ENCODE results near the gene ATXN7L1. TPM values are rescaled to one million over a fixed set of nuclear protein-coding genes. Genes with fewer than 3 reads are reported as not detected.

The ATXN7L1 gene
- total RNA-seq, 1 experiment from 2014 or later = 29.9 TPM

GRCh38 chr7:105689067-105689819, 187.2 kb downstream of the ATXN7L1 start:
- ChIA-PET CTCF (interaction anchor here (0.6 to 0.7 kb wide), 3 partner anchors 9 to 187 kb away, joined by 3 to 5 read pairs (median 3); partner anchors contain the start of gene ATXN7L1), POLR2A (ENCODE audit: low non-redundant PET) (interaction anchor here (0.6 kb wide), 2 partner anchors 580 to 1195 kb away, joined by 3 to 5 read pairs; no protein-coding TSS in a partner anchor)
- H3K27me3 ChIP-seq (replicated peaks; ENCODE audit: insufficient read depth, low read depth, low read length, poor library complexity) = no peaks in the 10 kb centered on the region
- H3K36me3 ChIP-seq (ENCODE audit: insufficient read depth, low read length, poor library complexity, severe bottlenecking) = no peaks in the 10 kb centered on the region
- TF ChIP-seq EZH2 (IDR thresholded peaks at IDR 0.05; ENCODE audit: borderline replicate concordance, low read depth, low read length, poor library complexity, severe bottlenecking) = no peak
- TF ChIP-seq CTCF (conservative IDR thresholded peaks at IDR 0.05; ENCODE audit: low read depth, low read length) = no peak
- no peaks in the 10 kb centered on the region for H3K9me3 ChIP-seq (ENCODE audit: low read depth, low read length, poor library complexity, severe bottlenecking)
- H3K4me1 ChIP-seq (ENCODE audit: insufficient read depth, low read length, poor library complexity, severe bottlenecking) = peaks cover 50% of the 10 kb centered on the region
- TSS peak; percentile 62 for BruUV-seq (replicated peaks)
- peak overlapping the region; percentile 19 for H3K4me3 ChIP-seq (ENCODE audit: low read depth, low read length, poor library complexity, severe bottlenecking)
- intact Hi-C loops (cut with micrococcal nuclease; ENCODE audit: unreplicated experiment) = no loop called here
- peak overlapping the region; percentile 98 for H3K27ac ChIP-seq (ENCODE audit: low read depth, low read length, poor library complexity, severe bottlenecking)
- DNase-seq (ENCODE audit: low spot score) = peak; percentile 83

GRCh38 chr7:105688617-105689016, 187.8 kb downstream of the ATXN7L1 start:
- H3K36me3 ChIP-seq (ENCODE audit: insufficient read depth, low read length, poor library complexity, severe bottlenecking) = no peaks in the 10 kb centered on the region
- TF ChIP-seq EZH2 (IDR thresholded peaks at IDR 0.05; ENCODE audit: borderline replicate concordance, low read depth, low read length, poor library complexity, severe bottlenecking) (no peak), CTCF (conservative IDR thresholded peaks at IDR 0.05; ENCODE audit: low read depth, low read length) (no peak)
- DNase-seq (ENCODE audit: low spot score) = no peak
- ChIA-PET CTCF (interaction anchor here (0.6 to 0.7 kb wide), 2 partner anchors 34 to 188 kb away, joined by 3 read pairs; partner anchors contain the start of gene ATXN7L1), POLR2A (ENCODE audit: low non-redundant PET) (interaction anchor here (0.6 kb wide), 1 partner anchor 580 kb away, joined by 5 read pairs; no protein-coding TSS in a partner anchor)
- H3K9me3 ChIP-seq (ENCODE audit: low read depth, low read length, poor library complexity, severe bottlenecking) = no peaks in the 10 kb centered on the region
- BruUV-seq (replicated peaks) = no TSS peak
- intact Hi-C loops (cut with micrococcal nuclease; ENCODE audit: unreplicated experiment) = no loop called here
- H3K4me3 ChIP-seq (ENCODE audit: low read depth, low read length, poor library complexity, severe bottlenecking) = no peak overlapping the region
- peaks cover 50% of the 10 kb centered on the region for H3K4me1 ChIP-seq (ENCODE audit: insufficient read depth, low read length, poor library complexity, severe bottlenecking)
- peak overlapping the region; percentile 98 for H3K27ac ChIP-seq (ENCODE audit: low read depth, low read length, poor library complexity, severe bottlenecking)
- no peaks in the 10 kb centered on the region for H3K27me3 ChIP-seq (replicated peaks; ENCODE audit: insufficient read depth, low read depth, low read length, poor library complexity)

- ChIA-PET CTCF (no interaction called here), POLR2A (ENCODE audit: low non-redundant PET) (no interaction called here)
- Histone ChIP-seq H3K4me3 (ENCODE audit: low read depth, low read length, poor library complexity, severe bottlenecking) (no peak overlapping the region), H3K27ac (ENCODE audit: low read depth, low read length, poor library complexity, severe bottlenecking) (no peak overlapping the region), H3K4me1 (ENCODE audit: insufficient read depth, low read length, poor library complexity, severe bottlenecking) (peaks cover 56% of the 10 kb centered on the region), H3K27me3 (replicated peaks; ENCODE audit: insufficient read depth, low read depth, low read length, poor library complexity) (no peaks in the 10 kb centered on the region), H3K9me3 (ENCODE audit: low read depth, low read length, poor library complexity, severe bottlenecking) (no peaks in the 10 kb centered on the region), H3K36me3 (ENCODE audit: insufficient read depth, low read length, poor library complexity, severe bottlenecking) (no peaks in the 10 kb centered on the region)
- intact Hi-C loops (cut with micrococcal nuclease; ENCODE audit: unreplicated experiment) = no loop called here
- no peak for DNase-seq (ENCODE audit: low spot score)
- no TSS peak for BruUV-seq (replicated peaks)
- no peak for TF ChIP-seq EZH2 (IDR thresholded peaks at IDR 0.05; ENCODE audit: borderline replicate concordance, low read depth, low read length, poor library complexity, severe bottlenecking)
- no peak for TF ChIP-seq CTCF (conservative IDR thresholded peaks at IDR 0.05; ENCODE audit: low read depth, low read length)
Observed at GRCh38 chr7:105685161-105685560, 191.2 kb downstream of the ATXN7L1 start.
